ENCODE data around the gene ZNF462. TPM values are rescaled to one million over a fixed set of nuclear protein-coding genes. Genes with fewer than 3 reads are reported as not detected.

The ZNF462 gene
- total RNA-seq, 1 donor from 2014 or later, result 32.1 TPM

DNA sequence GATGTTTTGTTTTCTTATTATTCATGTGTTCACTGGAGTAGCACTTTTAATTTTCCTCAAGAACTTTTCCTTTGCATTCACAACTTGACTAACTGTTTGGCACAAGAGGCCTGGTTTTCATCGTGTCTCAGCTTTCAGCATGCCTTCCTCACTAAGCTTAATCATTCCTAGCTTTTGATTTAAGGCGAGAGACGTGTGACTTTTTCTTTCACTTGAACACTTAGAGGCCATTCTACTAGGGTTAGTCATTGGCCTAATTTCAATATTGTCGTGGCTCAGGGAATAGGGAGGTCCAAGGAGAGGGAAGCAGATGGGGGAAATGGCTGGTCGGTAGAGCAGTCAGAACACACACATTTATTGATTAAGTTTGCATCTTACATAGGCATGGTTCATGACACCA, 94.0 kb downstream of the ZNF462 start:
- Histone ChIP-seq H3K36me3 (ENCODE audit: control insufficient read depth, insufficient read depth, low read length) (peaks cover 3% of the 10 kb centered on the region), H3K4me3 (ENCODE audit: low read depth, low read length) (no peak overlapping the region), H3K27me3 (ENCODE audit: control insufficient read depth, insufficient read depth, low read length) (no peaks in the 10 kb centered on the region)
- DNase-seq (ENCODE audit: low read depth), result peak; percentile 69
- TF ChIP-seq, protein P1, sequence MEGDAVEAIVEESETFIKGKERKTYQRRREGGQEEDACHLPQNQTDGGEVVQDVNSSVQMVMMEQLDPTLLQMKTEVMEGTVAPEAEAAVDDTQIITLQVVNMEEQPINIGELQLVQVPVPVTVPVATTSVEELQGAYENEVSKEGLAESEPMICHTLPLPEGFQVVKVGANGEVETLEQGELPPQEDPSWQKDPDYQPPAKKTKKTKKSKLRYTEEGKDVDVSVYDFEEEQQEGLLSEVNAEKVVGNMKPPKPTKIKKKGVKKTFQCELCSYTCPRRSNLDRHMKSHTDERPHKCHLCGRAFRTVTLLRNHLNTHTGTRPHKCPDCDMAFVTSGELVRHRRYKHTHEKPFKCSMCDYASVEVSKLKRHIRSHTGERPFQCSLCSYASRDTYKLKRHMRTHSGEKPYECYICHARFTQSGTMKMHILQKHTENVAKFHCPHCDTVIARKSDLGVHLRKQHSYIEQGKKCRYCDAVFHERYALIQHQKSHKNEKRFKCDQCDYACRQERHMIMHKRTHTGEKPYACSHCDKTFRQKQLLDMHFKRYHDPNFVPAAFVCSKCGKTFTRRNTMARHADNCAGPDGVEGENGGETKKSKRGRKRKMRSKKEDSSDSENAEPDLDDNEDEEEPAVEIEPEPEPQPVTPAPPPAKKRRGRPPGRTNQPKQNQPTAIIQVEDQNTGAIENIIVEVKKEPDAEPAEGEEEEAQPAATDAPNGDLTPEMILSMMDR (IDR thresholded peaks at IDR 0.05; ENCODE audit: insufficient read depth, low read length, poor library complexity, severe bottlenecking), result no peak

- Histone ChIP-seq H3K36me3 (ENCODE audit: control insufficient read depth, insufficient read depth, low read length) (peaks cover 1% of the 10 kb centered on the region), H3K27me3 (ENCODE audit: control insufficient read depth, insufficient read depth, low read length) (no peaks in the 10 kb centered on the region), H3K4me3 (ENCODE audit: low read depth, low read length) (no peak overlapping the region)
- no peak for DNase-seq (ENCODE audit: low read depth)
- TF ChIP-seq, protein P1 (IDR thresholded peaks at IDR 0.05; ENCODE audit: insufficient read depth, low read length, poor library complexity, severe bottlenecking), result no peak
Measured at GRCh38 chr9:106958955-106959657, 96.1 kb downstream of the ZNF462 start.

DNA sequence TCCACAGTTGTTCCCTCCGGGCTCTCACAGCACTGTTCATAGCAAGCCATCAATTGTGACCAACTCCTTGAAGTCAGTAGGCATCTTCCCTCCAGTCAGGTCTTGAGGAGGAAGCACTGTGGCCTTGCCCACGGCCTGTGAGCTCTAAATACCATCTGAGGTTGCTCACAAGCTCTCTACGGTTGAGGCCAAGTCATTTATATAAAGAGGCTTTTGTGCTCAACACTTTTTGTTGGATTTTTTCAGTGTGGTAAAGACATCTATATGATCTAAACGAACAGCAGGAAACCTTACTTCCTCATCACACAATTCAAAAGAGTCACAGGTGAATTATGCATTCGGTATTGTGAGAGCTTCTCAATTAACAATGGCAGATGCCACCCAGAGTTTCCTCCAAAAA, 97.3 kb downstream of the ZNF462 start:
- H3K27me3 ChIP-seq (ENCODE audit: control insufficient read depth, insufficient read depth, low read length), result no peaks in the 10 kb centered on the region
- no peak for DNase-seq (ENCODE audit: low read depth)
- TF ChIP-seq, protein P1 (IDR thresholded peaks at IDR 0.05; ENCODE audit: insufficient read depth, low read length, poor library complexity, severe bottlenecking), result no peak
- H3K4me3 ChIP-seq (ENCODE audit: low read depth, low read length), result no peak overlapping the region
- H3K36me3 ChIP-seq (ENCODE audit: control insufficient read depth, insufficient read depth, low read length), result peaks cover 1% of the 10 kb centered on the region

DNA sequence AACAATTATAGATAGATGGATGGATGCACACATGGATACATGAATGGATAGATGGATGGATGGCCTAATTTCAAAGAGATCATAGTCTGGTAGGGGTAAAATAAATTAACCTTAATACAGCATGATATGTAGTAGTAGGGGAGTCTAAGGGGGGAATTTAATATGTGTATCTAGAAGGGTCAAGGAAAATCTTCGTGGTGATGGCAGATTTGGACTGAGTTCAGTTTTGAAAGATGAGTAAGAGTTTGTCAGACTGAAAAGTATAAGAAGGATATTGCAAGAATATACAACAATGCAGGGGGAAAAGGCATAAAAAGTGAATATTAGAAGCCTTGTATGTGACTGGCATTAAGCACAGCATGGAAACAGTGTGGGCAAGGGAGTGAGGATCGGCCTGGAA, 98.7 kb downstream of the ZNF462 start:
- Histone ChIP-seq H3K36me3 (ENCODE audit: control insufficient read depth, insufficient read depth, low read length) (peaks cover 1% of the 10 kb centered on the region), H3K4me3 (ENCODE audit: low read depth, low read length) (no peak overlapping the region), H3K27me3 (ENCODE audit: control insufficient read depth, insufficient read depth, low read length) (no peaks in the 10 kb centered on the region)
- DNase-seq (ENCODE audit: low read depth), result no peak
- TF ChIP-seq, protein P1 (IDR thresholded peaks at IDR 0.05; ENCODE audit: insufficient read depth, low read length, poor library complexity, severe bottlenecking), result no peak

DNA sequence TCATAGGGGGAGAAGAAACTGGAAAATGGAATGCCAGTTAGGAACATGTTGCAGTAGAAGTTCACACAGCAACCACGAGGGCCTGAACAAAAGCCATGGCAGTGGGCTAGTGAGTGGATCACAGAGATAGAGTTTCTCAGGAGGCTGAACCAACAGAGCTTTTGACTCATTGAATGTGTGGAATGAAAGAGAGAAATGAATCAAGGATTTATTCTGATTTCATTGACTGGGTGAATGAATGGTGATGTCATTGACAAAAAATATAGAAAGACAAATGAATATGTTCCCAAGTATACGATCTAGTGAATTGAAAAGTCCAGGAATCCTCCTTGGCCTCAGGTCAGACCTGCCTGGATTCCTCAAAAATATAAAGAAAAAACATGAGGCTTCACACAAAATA, 99.2 kb downstream of the ZNF462 start:
- no peak for DNase-seq (ENCODE audit: low read depth)

More for the DNA sequence above, 99.2 kb downstream of the ZNF462 start:
- TF ChIP-seq, protein P1 (IDR thresholded peaks at IDR 0.05; ENCODE audit: insufficient read depth, low read length, poor library complexity, severe bottlenecking), result no peak
- Histone ChIP-seq H3K27me3 (ENCODE audit: control insufficient read depth, insufficient read depth, low read length) (no peaks in the 10 kb centered on the region), H3K36me3 (ENCODE audit: control insufficient read depth, insufficient read depth, low read length) (peaks cover 1% of the 10 kb centered on the region), H3K4me3 (ENCODE audit: low read depth, low read length) (no peak overlapping the region)

All from kidney epithelial cell (primary cell).